Left cardiac atrium (tissue), 4 donors: Measurements from ENCODE around the gene ENTPD7. TPM values are rescaled to one million over a fixed set of nuclear protein-coding genes. Genes with fewer than 3 reads are reported as not detected.

Source experiments
- ATAC-seq, 2 donors: fragments of 200-7000 bp; cut with Tn5 transposase; one replicate each; pipeline ENCODE4 v1.9.1; 2020; ENCODE audit warnings: mild to moderate bottlenecking in 2 of 2, moderate library complexity in 2 of 2
- DNase-seq: peaks from one replicate; pipeline ENCODE4 v3.0.0-alpha.2; 2020
- intact Hi-C, 2 donors: fragments of 100-400 bp; cut with DNase I; formaldehyde crosslinking; loops; one replicate each; pipeline versions ENCODE4 v1.14.1 to v1.15.1; 2022 to 2023
- total RNA-seq, 2 donors: library from RNA; stranded (reverse); fragmentation: NEBNext Ultra II Directional; extraction: Animal tissue kit (Norgen Biotek cat#: 25700); gene quantifications; one replicate each; pipeline ENCODE4 v1.2.1, GENCODE V29; 2021
- donor health status: DM: no; HTN: yes; CAD: no.
- donor health status: DM: no; HTN: yes; CAD: no; lungs with severe emphysema.
- donor health status: DM: yes; HTN: yes; CAD: no.
- donor health status: Dilated cardiomyopathy.

Gene ENTPD7
- total RNA-seq, 2 donors from 2014 or later, result 3.0 to 6.2 TPM

GRCh38 chr10:99630433-99630832 is 28.9 kb upstream of the ENTPD7 start:
- ATAC-seq (peak in 1 of 2 donors; percentile 34), DNase-seq (no peak)
- intact Hi-C loops, result no loop called here

GRCh38 chr10:99630991-99631390 is 28.3 kb upstream of the ENTPD7 start:
- intact Hi-C loops, result no loop called here
- DNase-seq (no peak), ATAC-seq (no peak)

GRCh38 chr10:99631496-99631895 is 27.8 kb upstream of the ENTPD7 start:
- no peak for ATAC-seq
- no peak for DNase-seq
- intact Hi-C loops, result no loop called here

- ATAC-seq (no peak), DNase-seq (no peak)
- intact Hi-C loops, result no loop called here
These were observed 25.5 kb upstream of the ENTPD7 start for GRCh38 chr10:99633832-99634231.

- intact Hi-C loops, result no loop called here
- no peak for DNase-seq
- no peak for ATAC-seq
These were observed 11.6 kb upstream of the ENTPD7 start for GRCh38 chr10:99647601-99648151.

- DNase-seq (no peak), ATAC-seq (no peak)
- intact Hi-C loops, result no loop called here
These were observed 10.6 kb upstream of the ENTPD7 start for GRCh38 chr10:99648717-99649116.

- intact Hi-C loops, result no loop called here
- no peak for ATAC-seq
- no peak for DNase-seq
These were observed 6.4 kb upstream of the ENTPD7 start for GRCh38 chr10:99652800-99653390.

- no peak for DNase-seq
- intact Hi-C loops, result loop anchor here in 1 of 2 donors (5.0 kb wide), 1 partner anchor 32 kb away; the partner anchor contains the start of gene SLC25A28
- no peak for ATAC-seq
These were observed 4.7 kb upstream of the ENTPD7 start for GRCh38 chr10:99654390-99655175.

- DNase-seq (no peak), ATAC-seq (no peak)
- intact Hi-C loops, result loop anchor here in 1 of 2 donors (5.0 kb wide), 1 partner anchor 34 kb away; the partner anchor contains the start of gene SLC25A28
These were observed 2.9 kb upstream of the ENTPD7 start for GRCh38 chr10:99656199-99657064.

GRCh38 chr10:99658622-99659030 is 683 bp upstream of the ENTPD7 start:
- ATAC-seq, result peak in 1 of 2 donors; percentile 11
- DNase-seq, result peak; percentile 61
- intact Hi-C loops, result loop anchor here in 1 of 2 donors (5.0 kb wide), 1 partner anchor 36 kb away; the partner anchor contains the start of gene SLC25A28

- ATAC-seq, result no peak
- DNase-seq, result no peak
- intact Hi-C loops, result loop anchor here in 1 of 2 donors (5.0 kb wide), 1 partner anchor 38 kb away; the partner anchor contains the start of gene SLC25A28
These were observed 608 bp downstream of the ENTPD7 start for GRCh38 chr10:99659868-99660366.

GRCh38 chr10:99660662-99661376 is 1.5 kb downstream of the ENTPD7 start:
- intact Hi-C loops, result no loop called here
- ATAC-seq (no peak), DNase-seq (no peak)

- intact Hi-C loops, result no loop called here
- DNase-seq (no peak), ATAC-seq (peak in 1 of 2 donors; percentile 12)
These were observed 2.1 kb downstream of the ENTPD7 start for GRCh38 chr10:99661377-99661763.

GRCh38 chr10:99665304-99665703 is 6.0 kb downstream of the ENTPD7 start:
- intact Hi-C loops, result no loop called here
- no peak for ATAC-seq
- no peak for DNase-seq

- no peak for ATAC-seq
- intact Hi-C loops, result no loop called here
- no peak for DNase-seq
These were observed 7.9 kb downstream of the ENTPD7 start for GRCh38 chr10:99667108-99667751.

- ATAC-seq (no peak), DNase-seq (no peak)
- intact Hi-C loops, result no loop called here
These were observed 12.1 kb downstream of the ENTPD7 start for GRCh38 chr10:99671386-99671785.

- DNase-seq (no peak), ATAC-seq (no peak)
- intact Hi-C loops, result no loop called here
These were observed 13.6 kb downstream of the ENTPD7 start for GRCh38 chr10:99672884-99673283.

GRCh38 chr10:99673492-99673891 is 14.2 kb downstream of the ENTPD7 start:
- intact Hi-C loops, result no loop called here

More at GRCh38 chr10:99673492-99673891, 14.2 kb downstream of the ENTPD7 start:
- no peak for ATAC-seq
- DNase-seq, result no peak
